UCSD-AML1 (cell line): ENCODE results near the gene C3.
A peak's percentile ranks its signal among the peaks of the same experiment; 100 is the strongest.
"Not testable (repeated sequence)": the region's sequence is repeated elsewhere in the genome, so short reads cannot be mapped to it uniquely, and the experiment has no call there.

Experiments used
- DNase-seq: peaks from one replicate; lab custom pipeline; 2025; ENCODE audit not compliant: unreplicated experiment; lab: John Stamatoyannopoulos, UW

The C3 gene

GRCh38 chr19:6720369-6721137 is at the start of gene C3:
Gene C3, minus strand, starts transcription at chr19:6720650. Its CDS starts 61 bp downstream, at chr19:6720589.
- DNase-seq: no peak

DNA sequence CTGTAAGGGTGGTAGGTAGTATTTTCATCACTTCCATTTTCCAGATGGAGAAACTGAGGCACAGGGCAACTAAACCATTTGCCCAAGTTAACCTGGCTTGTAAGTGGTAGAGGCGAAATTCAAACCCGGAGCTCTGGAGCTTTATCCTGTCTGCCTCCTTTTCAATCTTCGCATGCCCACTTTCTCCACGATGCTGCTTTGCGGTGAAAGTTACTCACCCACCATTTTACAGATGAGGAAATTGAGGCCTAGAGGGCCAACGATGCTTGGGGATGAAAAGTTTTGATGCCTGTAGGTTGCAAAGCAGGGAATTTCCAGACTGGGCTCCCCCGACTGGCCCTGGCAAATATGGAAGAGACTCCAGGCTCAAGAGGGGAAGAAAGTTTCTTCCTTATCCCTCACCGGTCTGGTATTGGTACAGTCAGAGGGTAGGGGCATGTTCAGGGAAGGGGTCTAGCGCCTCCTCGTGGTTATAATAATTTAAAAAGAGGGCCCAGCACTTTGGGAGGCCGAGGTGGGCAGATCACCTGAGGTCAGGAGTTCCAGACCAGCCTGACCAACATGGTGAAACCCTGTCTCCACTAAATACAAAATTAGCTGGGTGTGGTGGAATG is 48.7 kb upstream of the C3 start:
- DNase-seq: peak; percentile 31

GRCh38 chr19:6768236-6768785 is 47.9 kb upstream of the C3 start:
- DNase-seq: no peak

DNA sequence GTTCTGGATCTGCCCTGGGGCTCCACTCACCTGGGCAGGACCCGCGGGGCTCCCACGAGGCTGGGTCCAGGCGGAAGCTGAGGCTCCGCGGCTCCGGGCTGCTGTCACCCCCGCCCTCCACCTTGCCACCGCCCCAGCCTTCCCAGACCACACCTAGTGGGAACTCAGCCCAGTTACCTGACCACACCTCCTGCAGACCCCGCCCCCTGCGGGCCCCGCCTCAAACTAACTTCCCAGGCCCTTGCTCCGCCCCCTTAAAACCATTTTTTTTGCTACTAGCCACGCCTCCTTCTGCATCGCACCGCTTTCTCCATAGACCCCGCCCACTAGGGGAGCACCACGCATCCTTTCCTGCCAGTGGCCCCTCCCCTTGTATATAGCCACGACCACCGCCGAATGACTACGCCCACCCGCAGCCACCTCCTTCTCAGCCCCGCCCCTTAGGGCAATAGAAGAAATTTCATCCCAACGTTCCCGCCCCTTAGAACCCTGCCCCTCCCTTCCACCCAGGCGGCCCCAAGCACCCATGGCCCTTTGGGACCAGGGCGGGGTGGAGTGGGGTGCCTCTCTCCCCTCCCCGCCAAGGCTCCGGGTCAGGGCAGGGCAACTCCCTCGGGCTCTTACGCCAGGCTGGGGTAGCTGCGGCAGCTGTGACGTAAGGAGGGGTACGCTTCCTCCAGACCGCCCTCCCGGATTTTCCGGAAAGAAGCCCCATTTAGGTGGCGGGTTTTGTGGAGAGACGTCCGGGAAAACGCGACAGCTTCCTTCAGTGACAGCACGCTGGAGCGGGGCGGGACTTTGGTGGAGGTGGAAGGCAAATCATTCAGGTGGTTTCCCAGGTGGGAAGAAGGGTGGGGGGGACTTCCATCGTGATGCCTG is 47.1 kb upstream of the C3 start, which contains the start of gene SH2D3A:
TSS of gene SH2D3A (minus strand) at position 79 of the 879 bp plus-strand sequence. CDS start 3,687 bp downstream, outside the sequence.
- DNase-seq: peak; percentile 87

DNA sequence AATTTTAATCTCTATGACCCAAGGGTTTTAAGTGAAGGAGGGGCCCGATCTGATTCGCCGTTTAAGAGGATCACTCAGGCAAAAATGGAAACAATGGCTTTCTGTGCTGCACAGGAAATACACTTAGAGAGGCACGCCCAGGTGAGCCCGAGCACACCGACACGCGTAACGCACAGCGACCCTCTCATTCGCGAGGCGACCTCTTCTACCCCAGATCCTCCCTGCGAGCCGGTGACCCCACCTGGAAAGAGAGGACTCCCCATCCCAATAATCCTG is 46.6 kb upstream of the C3 start:
- DNase-seq: no peak

DNA sequence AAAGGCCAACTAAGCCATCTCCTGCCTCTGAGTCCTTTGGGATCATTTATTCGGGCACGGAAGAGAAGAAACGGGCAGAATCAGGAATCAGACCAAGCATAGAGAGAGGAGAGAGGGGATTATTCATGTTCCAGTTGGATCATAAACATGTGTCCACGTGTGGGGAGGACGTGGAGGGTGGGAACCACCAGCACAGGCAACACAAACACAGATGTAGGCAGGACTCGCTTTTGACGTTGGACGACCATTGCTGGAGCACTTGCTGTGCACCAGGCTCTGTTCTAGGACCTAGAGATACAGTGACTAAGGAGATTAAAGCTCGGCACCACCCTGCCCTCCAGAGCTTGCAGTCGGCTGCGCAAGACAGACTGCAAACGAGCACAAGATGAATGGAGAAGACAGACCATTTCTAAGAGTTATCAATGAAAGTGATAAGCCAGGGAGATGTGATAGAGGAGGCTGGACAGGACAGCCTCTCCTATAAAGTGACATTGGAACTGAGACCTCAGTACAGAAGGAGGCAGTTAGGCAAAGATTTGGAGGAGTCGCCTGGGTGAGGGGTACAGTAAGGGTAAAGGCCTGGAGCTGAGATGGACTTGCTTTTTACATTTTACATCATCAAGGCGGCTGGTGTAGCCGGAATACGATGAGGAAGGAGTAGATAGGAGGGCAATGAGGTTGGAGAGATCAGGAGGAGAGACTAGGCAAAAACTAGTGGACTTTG is 46.1 kb upstream of the C3 start:
- no peak for DNase-seq

DNA sequence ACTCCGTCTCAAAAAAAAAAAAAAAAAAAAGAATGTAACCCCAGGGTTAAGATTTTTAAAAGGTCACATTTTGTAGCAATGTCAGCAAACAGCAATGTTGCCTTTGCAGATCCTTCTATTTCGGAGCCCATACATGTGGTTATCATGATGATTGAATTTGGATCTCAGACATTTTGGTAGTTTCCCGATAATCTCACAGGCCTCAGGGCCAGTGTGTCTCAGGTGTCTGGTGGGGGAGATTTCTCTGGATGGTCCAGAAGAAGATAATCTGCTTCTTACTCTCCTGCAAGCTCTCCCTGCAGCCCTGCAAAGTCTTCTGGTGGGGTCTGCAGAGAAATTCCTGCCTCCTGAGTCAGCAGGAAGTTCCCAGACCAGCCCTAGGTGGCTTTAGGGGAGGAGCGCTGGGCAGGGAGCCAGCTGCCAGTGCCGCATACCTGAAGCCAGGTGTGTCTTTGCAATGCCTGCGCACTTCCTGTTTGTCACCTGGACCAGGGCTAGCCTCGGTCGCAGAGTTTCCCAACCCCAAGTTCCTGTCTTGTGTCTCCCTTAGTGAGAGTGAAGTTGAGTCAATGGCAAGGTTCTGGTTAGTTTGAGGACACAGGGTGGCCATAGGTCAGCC is 45.4 kb upstream of the C3 start:
- DNase-seq: no peak

GRCh38 chr19:6762253-6762797 is 41.9 kb upstream of the C3 start:
- DNase-seq: not testable (repeated sequence)

- DNase-seq: no peak
Measured at GRCh38 chr19:6761053-6761676, 40.7 kb upstream of the C3 start.

DNA sequence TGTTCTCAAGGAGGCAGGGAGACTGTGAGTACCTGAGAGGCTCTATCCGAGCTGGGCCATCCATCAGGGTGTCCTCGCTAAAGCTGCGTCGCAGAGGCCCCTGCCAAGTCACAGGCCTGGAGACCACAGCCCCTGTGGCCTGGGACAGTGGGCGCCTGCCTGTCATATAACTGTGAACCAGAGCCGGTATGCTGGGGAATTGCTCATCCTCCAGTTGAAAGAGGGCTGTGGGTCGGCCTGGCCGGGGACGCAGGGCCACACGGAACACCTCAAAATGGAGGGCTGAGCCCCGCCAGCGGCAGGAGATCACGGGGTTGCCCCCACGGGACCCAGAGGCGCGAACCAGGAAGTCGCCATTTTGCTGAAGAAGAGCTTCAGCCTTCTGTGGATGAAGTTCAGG is 40.2 kb upstream of the C3 start:
- no peak for DNase-seq

- no peak for DNase-seq
Measured at GRCh38 chr19:6754653-6755463, 34.4 kb upstream of the C3 start.

GRCh38 chr19:6754136-6754535 is 33.7 kb upstream of the C3 start:
- DNase-seq: no peak

DNA sequence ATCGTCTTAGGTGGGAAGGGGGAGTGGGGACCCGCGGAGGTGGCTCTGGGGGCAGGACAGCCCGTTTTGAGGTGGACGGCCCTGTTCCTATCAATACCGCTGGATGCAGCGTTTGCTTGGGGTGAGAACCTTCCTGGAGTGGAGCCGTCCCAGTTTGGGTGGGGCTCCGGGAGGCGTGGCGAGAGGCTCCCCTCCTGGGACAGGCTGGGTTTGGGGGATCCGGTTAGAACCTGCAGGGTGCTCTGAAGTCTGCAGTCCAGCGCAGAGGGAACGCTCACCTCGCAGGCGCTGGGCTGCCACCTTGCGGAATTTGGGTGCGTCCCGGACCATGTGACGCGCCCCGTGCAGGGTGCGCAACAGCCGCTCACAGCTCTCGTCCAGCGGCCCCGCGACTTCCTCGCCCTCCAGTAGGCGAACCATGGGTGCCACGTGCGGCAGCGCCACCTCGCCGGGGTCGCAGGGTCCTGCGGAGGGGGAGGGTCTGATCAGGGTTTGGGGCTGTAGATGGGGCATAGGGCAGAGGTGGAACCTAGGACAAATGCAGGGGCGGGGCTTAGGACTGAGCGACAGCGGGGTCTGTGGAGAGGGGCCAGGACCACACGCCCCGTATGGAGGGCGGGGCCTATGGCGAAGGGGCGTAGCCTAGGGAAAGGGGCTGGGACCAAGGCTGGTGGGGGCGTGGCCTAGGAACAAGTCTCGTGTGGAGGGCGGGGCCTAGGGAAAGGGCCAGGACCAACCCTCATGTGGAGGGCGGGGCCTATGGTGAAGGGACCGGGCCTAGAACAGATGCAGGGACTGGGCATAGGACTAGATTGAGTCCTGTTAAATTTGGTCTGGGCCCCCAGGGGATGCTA is 33.0 kb upstream of the C3 start:
- DNase-seq: no peak

GRCh38 chr19:6752256-6753177 is 32.1 kb upstream of the C3 start:
- DNase-seq: no peak

DNA sequence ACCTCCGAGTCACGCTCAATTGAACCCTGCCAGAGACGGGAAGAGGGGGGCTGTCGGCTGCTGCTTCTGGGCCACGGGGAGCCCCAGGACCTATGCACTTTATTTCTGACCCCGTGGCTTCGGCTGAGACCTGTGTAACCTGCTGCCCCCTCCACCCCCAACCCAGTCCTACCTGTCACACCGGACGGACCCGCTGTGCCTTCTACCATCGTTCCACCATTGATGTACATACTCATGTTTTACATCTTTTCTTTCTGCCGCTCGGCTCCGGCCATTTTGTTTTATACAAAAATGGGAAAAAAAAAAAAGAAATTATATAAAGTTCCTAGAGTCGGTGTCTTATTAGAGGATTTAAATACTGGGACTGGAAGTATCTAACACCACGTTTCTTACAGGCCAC is 30.7 kb upstream of the C3 start:
- no peak for DNase-seq

- DNase-seq: no peak
Measured at GRCh38 chr19:6750062-6750461, 29.6 kb upstream of the C3 start.

DNA sequence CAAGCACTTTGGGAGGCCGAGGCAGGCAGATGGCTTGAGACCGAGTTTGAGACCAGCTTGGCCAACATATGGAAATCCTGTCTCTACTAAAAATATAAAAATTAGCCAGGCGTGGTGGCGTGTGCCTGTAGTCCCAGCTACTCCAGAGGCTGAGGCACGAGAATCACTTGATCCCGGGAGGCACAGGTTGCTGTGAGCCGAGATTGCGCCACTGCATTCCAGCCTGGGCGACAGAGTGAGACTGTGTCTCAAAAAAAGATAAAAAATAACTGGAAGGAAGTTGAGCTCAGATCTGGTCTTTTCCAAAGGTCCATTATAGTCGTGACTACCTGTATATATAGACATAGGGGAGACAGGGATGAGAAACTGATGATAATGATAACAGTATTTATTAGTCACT is 28.1 kb upstream of the C3 start:
- DNase-seq: not testable (repeated sequence)
